NCI-H2107 (cell line): ENCODE data around the gene NPC1.

ENCODE experiments used
- DNase-seq: peaks from one replicate; lab custom pipeline; 2025; lab: John Stamatoyannopoulos, UW

The NPC1 gene

GRCh38 chr18:23484561-23485182, 101.6 kb downstream of the NPC1 start:
- DNase-seq = no peak
